ENCODE results near the gene KCNK6. TPM values are rescaled to one million over a fixed set of nuclear protein-coding genes. Genes with fewer than 3 reads are reported as not detected.

KCNK6 gene
- total RNA-seq, 2 experiments from 2014 or later: 6.6 to 6.9 TPM

- Mint-ChIP-seq H3K4me1 (no peaks in the 10 kb centered on the region), H3K27me3 (no peaks in the 10 kb centered on the region), H3K36me3 (no peaks in the 10 kb centered on the region), H3K9me3 (no peaks in the 10 kb centered on the region), H3K4me3 (no peak overlapping the region), H3K27ac (no peak overlapping the region)
- no peak for DNase-seq
These were observed 31.4 kb upstream of the KCNK6 start for GRCh38 chr19:38288123-38288855.

GRCh38 chr19:38289955-38290354 is 29.7 kb upstream of the KCNK6 start:
- Mint-ChIP-seq H3K27ac (no peak overlapping the region), H3K9me3 (no peaks in the 10 kb centered on the region), H3K4me1 (no peaks in the 10 kb centered on the region), H3K27me3 (no peaks in the 10 kb centered on the region), H3K36me3 (no peaks in the 10 kb centered on the region), H3K4me3 (no peak overlapping the region)
- no peak for DNase-seq

GRCh38 chr19:38290631-38291147 is 29.0 kb upstream of the KCNK6 start:
- Mint-ChIP-seq H3K27me3 (no peaks in the 10 kb centered on the region), H3K4me1 (no peaks in the 10 kb centered on the region), H3K36me3 (no peaks in the 10 kb centered on the region), H3K4me3 (no peak overlapping the region), H3K27ac (no peak overlapping the region), H3K9me3 (no peaks in the 10 kb centered on the region)
- DNase-seq: no peak

- DNase-seq: no peak
- Mint-ChIP-seq H3K27ac (no peak overlapping the region), H3K27me3 (no peaks in the 10 kb centered on the region), H3K9me3 (no peaks in the 10 kb centered on the region), H3K36me3 (no peaks in the 10 kb centered on the region), H3K4me3 (no peak overlapping the region), H3K4me1 (no peaks in the 10 kb centered on the region)
These were observed 27.8 kb upstream of the KCNK6 start for GRCh38 chr19:38291855-38292254.

- Mint-ChIP-seq H3K27me3 (no peaks in the 10 kb centered on the region), H3K27ac (no peak overlapping the region), H3K4me1 (no peaks in the 10 kb centered on the region), H3K9me3 (no peaks in the 10 kb centered on the region), H3K36me3 (no peaks in the 10 kb centered on the region), H3K4me3 (no peak overlapping the region)
- no peak for DNase-seq
These were observed 26.4 kb upstream of the KCNK6 start for GRCh38 chr19:38293281-38293680.

- H3K4me3 Mint-ChIP-seq: no peak overlapping the region
- DNase-seq: no peak
- H3K4me1 Mint-ChIP-seq: no peaks in the 10 kb centered on the region
- H3K27ac Mint-ChIP-seq: no peak overlapping the region
- H3K27me3 Mint-ChIP-seq: no peaks in the 10 kb centered on the region
- no peaks in the 10 kb centered on the region for H3K36me3 Mint-ChIP-seq
- H3K9me3 Mint-ChIP-seq: no peaks in the 10 kb centered on the region
These were observed 25.6 kb upstream of the KCNK6 start for GRCh38 chr19:38294090-38294489.

GRCh38 chr19:38298821-38299680 is 20.6 kb upstream of the KCNK6 start:
- H3K9me3 Mint-ChIP-seq: no peaks in the 10 kb centered on the region
- no peak overlapping the region for H3K27ac Mint-ChIP-seq
- H3K36me3 Mint-ChIP-seq: no peaks in the 10 kb centered on the region
- no peak for DNase-seq
- no peak overlapping the region for H3K4me3 Mint-ChIP-seq
- no peaks in the 10 kb centered on the region for H3K4me1 Mint-ChIP-seq
- H3K27me3 Mint-ChIP-seq: no peaks in the 10 kb centered on the region

- no peak for DNase-seq
- no peaks in the 10 kb centered on the region for H3K9me3 Mint-ChIP-seq
- H3K27ac Mint-ChIP-seq: no peak within 1 kb of the TSS
- no peak within 1 kb of the TSS for H3K4me3 Mint-ChIP-seq
- peaks cover 3% of the 10 kb centered on the region for H3K4me1 Mint-ChIP-seq
- peaks cover 3% of the 10 kb centered on the region for H3K36me3 Mint-ChIP-seq
- no peaks in the 10 kb centered on the region for H3K27me3 Mint-ChIP-seq
These were observed 15.9 kb upstream of the KCNK6 start, which contains the start of gene C19orf33 for GRCh38 chr19:38303517-38304351. C19orf33 (plus strand) TSS chr19:38304251; CDS start chr19:38304262, 11 bp downstream.

GRCh38 chr19:38304352-38304865 is 15.2 kb upstream of the KCNK6 start:
- no peaks in the 10 kb centered on the region for H3K27me3 Mint-ChIP-seq

GRCh38 chr19:38304866-38305429 is 14.7 kb upstream of the KCNK6 start:
- Mint-ChIP-seq H3K27me3 (no peaks in the 10 kb centered on the region), H3K4me3 (no peak overlapping the region), H3K36me3 (peaks cover 3% of the 10 kb centered on the region), H3K4me1 (peaks cover 3% of the 10 kb centered on the region), H3K27ac (no peak overlapping the region), H3K9me3 (no peaks in the 10 kb centered on the region)
- no peak for DNase-seq

More at GRCh38 chr19:38304352-38304865, 15.2 kb upstream of the KCNK6 start:
- Mint-ChIP-seq H3K4me1 (peaks cover 3% of the 10 kb centered on the region), H3K4me3 (no peak overlapping the region), H3K36me3 (peaks cover 3% of the 10 kb centered on the region), H3K9me3 (no peaks in the 10 kb centered on the region), H3K27ac (no peak overlapping the region)
- DNase-seq: no peak

- Mint-ChIP-seq H3K27ac (no peak overlapping the region), H3K27me3 (no peaks in the 10 kb centered on the region), H3K4me3 (no peak overlapping the region), H3K9me3 (no peaks in the 10 kb centered on the region), H3K36me3 (peaks cover 6% of the 10 kb centered on the region), H3K4me1 (peaks cover 6% of the 10 kb centered on the region)
- no peak for DNase-seq
These were observed 13.4 kb upstream of the KCNK6 start for GRCh38 chr19:38306236-38306635.

GRCh38 chr19:38307076-38307475 is 12.6 kb upstream of the KCNK6 start:
- Mint-ChIP-seq H3K36me3 (peaks cover 6% of the 10 kb centered on the region), H3K4me3 (no peak overlapping the region), H3K27me3 (no peaks in the 10 kb centered on the region), H3K4me1 (peaks cover 6% of the 10 kb centered on the region), H3K9me3 (no peaks in the 10 kb centered on the region), H3K27ac (no peak overlapping the region)
- DNase-seq: no peak

- Mint-ChIP-seq H3K27me3 (no peaks in the 10 kb centered on the region), H3K4me3 (no peak overlapping the region), H3K4me1 (peaks cover 9% of the 10 kb centered on the region), H3K36me3 (peaks cover 6% of the 10 kb centered on the region), H3K27ac (no peak overlapping the region), H3K9me3 (no peaks in the 10 kb centered on the region)
- DNase-seq: no peak
These were observed 12.0 kb upstream of the KCNK6 start for GRCh38 chr19:38307597-38307996.

- peaks cover 6% of the 10 kb centered on the region for H3K36me3 Mint-ChIP-seq
- no peak overlapping the region for H3K4me3 Mint-ChIP-seq
- no peaks in the 10 kb centered on the region for H3K9me3 Mint-ChIP-seq
- no peak overlapping the region for H3K27ac Mint-ChIP-seq
- H3K4me1 Mint-ChIP-seq: peaks cover 12% of the 10 kb centered on the region
- no peak for DNase-seq
- H3K27me3 Mint-ChIP-seq: no peaks in the 10 kb centered on the region
These were observed 11.5 kb upstream of the KCNK6 start for GRCh38 chr19:38308006-38308766.
